Hepatocyte (in vitro differentiated cells): ENCODE results near the gene GALNT15. TPM values are rescaled to one million over a fixed set of nuclear protein-coding genes. Genes with fewer than 3 reads are reported as not detected.

Experiments used
- DNase-seq: peaks from one replicate; pipeline ENCODE4 v3.0.0-alpha.2; 2016; ENCODE audit warnings: low spot score
- H2AFZ ChIP-seq: fragments of 200-600 bp; sonication (generic); 2 replicates; pipeline ENCODE4 v1.6.0; 2016; ENCODE audit warnings: antibody characterized with exemption, mild to moderate bottlenecking
- H3K27ac ChIP-seq: fragments of 200-600 bp; sonication (generic); 2 replicates; pipeline ENCODE4 v1.5.1; 2016; ENCODE audit warnings: mild to moderate bottlenecking
- H3K27me3 ChIP-seq: fragments of 200-600 bp; sonication (generic); 2 replicates; pipeline ENCODE4 v1.6.1; 2016
- H3K36me3 ChIP-seq: fragments of 200-600 bp; sonication (generic); replicated peaks from 2 replicates; pipeline ENCODE4 v1.5.1; 2016; ENCODE audit warnings: low read depth; ENCODE audit not compliant: insufficient read depth
- H3K4me1 ChIP-seq: fragments of 200-600 bp; sonication (generic); 2 replicates; pipeline ENCODE4 v1.5.1; 2016; ENCODE audit warnings: mild to moderate bottlenecking, moderate library complexity; ENCODE audit not compliant: insufficient read depth
- H3K4me2 ChIP-seq: fragments of 200-600 bp; sonication (generic); 2 replicates; pipeline ENCODE4 v1.6.0; 2016
- H3K4me3 ChIP-seq: fragments of 200-600 bp; sonication (generic); 2 replicates; pipeline ENCODE4 v1.5.1; 2016; ENCODE audit warnings: mild to moderate bottlenecking
- H3K79me2 ChIP-seq: fragments of 200-600 bp; sonication (generic); 2 replicates; pipeline ENCODE4 v1.6.0; 2017; ENCODE audit warnings: mild to moderate bottlenecking
- H3K9me2 ChIP-seq: fragments of 200-600 bp; sonication (generic); replicated peaks from 2 replicates; pipeline ENCODE4 v1.6.0; 2017; ENCODE audit warnings: mild to moderate bottlenecking; ENCODE audit not compliant: insufficient read depth
- H3K9me3 ChIP-seq: fragments of 200-600 bp; sonication (generic); 2 replicates; pipeline ENCODE4 v1.5.1; 2016; ENCODE audit warnings: low read depth, mild to moderate bottlenecking
- H4K20me1 ChIP-seq: fragments of 200-600 bp; sonication (generic); 2 replicates; pipeline ENCODE4 v1.6.0; 2016; ENCODE audit warnings: mild to moderate bottlenecking; ENCODE audit not compliant: insufficient read depth, poor library complexity, severe bottlenecking
- CTCF ChIP-seq: fragments of 200-600 bp; sonication (generic); IDR thresholded peaks from 2 replicates; pipeline ENCODE4 v1.5.1; 2016; ENCODE audit warnings: antibody characterized with exemption, mild to moderate bottlenecking; ENCODE audit not compliant: poor library complexity
- EZH2 ChIP-seq: fragments of 200-600 bp; sonication (generic); IDR thresholded peaks from 2 replicates; pipeline ENCODE4 v1.6.1; 2016; ENCODE audit warnings: antibody characterized with exemption, mild to moderate bottlenecking, borderline replicate concordance
- EZH2phosphoT487 ChIP-seq: fragments of 200-600 bp; sonication (generic); IDR thresholded peaks from one replicate; pipeline ENCODE4 v1.6.1; 2018; ENCODE audit warnings: antibody characterized with exemption, mild to moderate bottlenecking, low read depth, moderate library complexity; ENCODE audit not compliant: unreplicated experiment, severe bottlenecking
- WGBS: methylation state at CpG from one replicate; pipeline ENCODE4 v1.1.6; 2016; ENCODE audit warnings: low lambda C conversion rate; ENCODE audit errors: missing lambda C conversion rate; 5-methylcytosine and 5-hydroxymethylcytosine counted together
- polyA plus RNA-seq: library from polyadenylated mRNA; unstranded; fragments of >200 nt; fragmentation: Nextera tagmentation; extraction: Ambion mirVana; gene quantifications from 2 replicates; pipeline ENCODE4 v1.2.1, GENCODE V29; 2016
- total RNA-seq: library from RNA; depleted of rRNA; stranded (reverse); fragments of >200 nt; gene quantifications from 2 replicates; pipeline ENCODE4 v1.2.3, GENCODE V29; 2014

Gene GALNT15
- total and polyA plus RNA-seq, 2 experiments from 2014 or later, result 1.1 to 1.4 TPM

GRCh38 chr3:16203671-16204629 is 29.5 kb downstream of the GALNT15 start:
- Histone ChIP-seq H4K20me1 (no peaks in the 10 kb centered on the region), H3K9me3 (no peaks in the 10 kb centered on the region), H3K27me3 (no peaks in the 10 kb centered on the region), H3K27ac (no peak overlapping the region), H2AFZ (no peak overlapping the region), H3K9me2 (no peaks in the 10 kb centered on the region), H3K4me1 (no peaks in the 10 kb centered on the region), H3K4me3 (no peak overlapping the region), H3K79me2 (no peaks in the 10 kb centered on the region), H3K4me2 (no peak overlapping the region), H3K36me3 (no peaks in the 10 kb centered on the region)
- WGBS, result 74% methylated on average over 6 of the region's 6 CpGs
- TF ChIP-seq EZH2, result no peak
- TF ChIP-seq EZH2phosphoT487, result no peak
- TF ChIP-seq CTCF, result no peak
- DNase-seq, result no peak

GRCh38 chr3:16204751-16205150 is 30.3 kb downstream of the GALNT15 start:
- Histone ChIP-seq H3K9me3 (no peaks in the 10 kb centered on the region), H2AFZ (no peak overlapping the region), H3K27me3 (no peaks in the 10 kb centered on the region), H3K9me2 (no peaks in the 10 kb centered on the region), H4K20me1 (no peaks in the 10 kb centered on the region), H3K4me3 (no peak overlapping the region), H3K36me3 (no peaks in the 10 kb centered on the region), H3K4me1 (no peaks in the 10 kb centered on the region), H3K27ac (no peak overlapping the region), H3K4me2 (no peak overlapping the region), H3K79me2 (no peaks in the 10 kb centered on the region)
- TF ChIP-seq EZH2phosphoT487 (no peak), EZH2 (no peak), CTCF (no peak)
- DNase-seq, result no peak
- 96% methylated on average over 14 of the region's 14 CpGs for WGBS

GRCh38 chr3:16205156-16205870 is 30.8 kb downstream of the GALNT15 start:
- DNase-seq, result no peak
- Histone ChIP-seq H3K4me1 (no peaks in the 10 kb centered on the region), H3K9me3 (no peaks in the 10 kb centered on the region), H3K4me2 (no peak overlapping the region), H4K20me1 (no peaks in the 10 kb centered on the region), H3K9me2 (no peaks in the 10 kb centered on the region), H3K36me3 (no peaks in the 10 kb centered on the region), H3K27me3 (no peaks in the 10 kb centered on the region), H2AFZ (no peak overlapping the region), H3K79me2 (no peaks in the 10 kb centered on the region), H3K4me3 (no peak overlapping the region), H3K27ac (no peak overlapping the region)
- no peak for TF ChIP-seq EZH2phosphoT487
- no peak for TF ChIP-seq CTCF
- TF ChIP-seq EZH2, result no peak
- 69% methylated on average over 11 of the region's 11 CpGs for WGBS
